A673 (cell line): ENCODE data around the gene TET3.

Source experiments
- CTCF ChIP-seq: fragments of 300-800, 200-600 bp; sonication (generic); conservative IDR thresholded peaks from 2 replicates; pipeline ENCODE4 v1.5.1; 2017; ENCODE audit warnings: low read depth, mild to moderate bottlenecking, antibody characterized with exemption, low read length, moderate library complexity, mixed read lengths
- EZH2 ChIP-seq: fragments of 200-600 bp; sonication (generic); IDR thresholded peaks from 2 replicates; pipeline ENCODE4 v1.6.1; 2017; ENCODE audit warnings: borderline replicate concordance, low read depth, mild to moderate bottlenecking, mixed read lengths, antibody characterized with exemption, low read length; ENCODE audit not compliant: poor library complexity, severe bottlenecking

GRCh38 chr2:74021407-74021755 is 36.7 kb downstream of the TET3 start:
- TF ChIP-seq CTCF (no peak), EZH2 (no peak)
